IMR-90 (cell line): ENCODE results near the gene TSC22D4.

Experiments
- CEBPB ChIP-seq: IDR thresholded peaks from 2 replicates; pipeline ENCODE4 v1.6.1; 2012; ENCODE audit warnings: low read depth, low read length, improper control_type of control experiment
- CTCF ChIP-seq: conservative IDR thresholded peaks from 2 replicates; pipeline ENCODE4 v1.5.1; 2012; ENCODE audit warnings: mild to moderate bottlenecking, low read depth, low read length, improper control_type of control experiment
- FOS ChIP-seq: fragments of 150-350 bp; IDR thresholded peaks from 2 replicates; pipeline ENCODE4 v1.6.1; 2016; ENCODE audit warnings: low read depth, low read length
- MAFK ChIP-seq: IDR thresholded peaks from 2 replicates; pipeline ENCODE4 v1.6.1; 2012; ENCODE audit warnings: low read depth, low read length, improper control_type of control experiment
- POLR2A ChIP-seq: IDR thresholded peaks from 2 replicates; pipeline ENCODE4 v1.6.1; 2012; ENCODE audit warnings: mild to moderate bottlenecking, low read depth, low read length
- RFX5 ChIP-seq: IDR thresholded peaks from 2 replicates; pipeline ENCODE4 v1.8.0; 2012; ENCODE audit warnings: low read depth, mild to moderate bottlenecking, low read length, moderate library complexity
- SMC3 ChIP-seq: fragments of 150-350 bp; IDR thresholded peaks from 2 replicates; pipeline ENCODE4 v1.6.1; 2016; ENCODE audit warnings: low read depth, mild to moderate bottlenecking, antibody characterized with exemption, low read length, moderate library complexity
- USF2 ChIP-seq: fragments of 150-350 bp; IDR thresholded peaks from 2 replicates; pipeline ENCODE4 v1.6.1; 2017; ENCODE audit warnings: mild to moderate bottlenecking, antibody characterized with exemption, low read length, low read depth

- TF ChIP-seq SMC3 (no peak), CTCF (no peak), POLR2A (no peak), CEBPB (no peak), USF2 (no peak), RFX5 (no peak), FOS (no peak), MAFK (no peak)
Measured at GRCh38 chr7:100432053-100432452, 47.0 kb downstream of the TSC22D4 start.
